Vagina (tissue), 2 donors: Measurements from ENCODE around the gene TP53I13. TPM values are rescaled to one million over a fixed set of nuclear protein-coding genes. Genes with fewer than 3 reads are reported as not detected.

Source experiments
- DNase-seq, 2 donors: peaks; one replicate each; pipeline ENCODE4 v3.0.0-alpha.2; 2017; ENCODE audit errors: extremely low spot score in 2 of 2
- H3K27ac ChIP-seq: fragments of 200-600 bp; sonication (generic); one replicate; pipeline ENCODE4 v1.5.1; 2019
- H3K27me3 ChIP-seq: fragments of 200-600 bp; sonication (generic); one replicate; pipeline ENCODE4 v1.5.1; 2019
- H3K36me3 ChIP-seq, 2 donors: fragments of 200-600 bp; sonication (generic); one replicate each; pipeline ENCODE4 v1.5.1; 2017 to 2019
- H3K4me1 ChIP-seq: fragments of 200-600 bp; sonication (generic); one replicate; pipeline ENCODE4 v1.5.1; 2019
- H3K4me3 ChIP-seq, 2 donors: fragments of 200-600 bp; sonication (generic); 1 replicate in 1 of 2; 2 replicates in 1 of 2; pipeline ENCODE4 v1.5.1; 2016 to 2019
- H3K9me3 ChIP-seq: fragments of 200-600 bp; sonication (generic); one replicate; pipeline ENCODE4 v1.5.1; 2019
- POLR2A ChIP-seq, 2 donors: fragments of 450-650 bp; IDR thresholded peaks; one replicate each; pipeline ENCODE4 v1.6.1; 2017; ENCODE audit warnings: antibody characterized with exemption in 2 of 2, mild to moderate bottlenecking in 2 of 2, moderate library complexity in 2 of 2
- POLR2AphosphoS5 ChIP-seq, 2 donors: sonication (generic); formaldehyde crosslinking; IDR thresholded peaks; one replicate each; pipeline ENCODE4 v1.9.0; 2017; ENCODE audit warnings: antibody characterized with exemption in 2 of 2, mild to moderate bottlenecking in 2 of 2, low read depth in 1 of 2; ENCODE audit not compliant: insufficient read depth in 1 of 2
- intact Hi-C: fragments of 100-400 bp; cut with DNase I; formaldehyde crosslinking; loops from one replicate; pipeline ENCODE4 v1.15.1; 2023
- total RNA-seq: library from RNA; depleted of rRNA; stranded (reverse); fragments of >200 nt; gene quantifications from one replicate; pipeline ENCODE4 v1.2.3, GENCODE V29; 2016
- TF ChIP-seq, protein P1 (sequence below), 3 experiments: fragments of 450-650 bp in 2 of 3; fragments of 200-600 bp in 1 of 3; sonication (generic) in 1 of 3; IDR thresholded peaks; one replicate each; pipeline ENCODE4 v1.5.1; 2017 to 2019; ENCODE audit warnings: antibody characterized with exemption in 3 of 3, mild to moderate bottlenecking in 2 of 3, moderate library complexity in 2 of 3

Gene TP53I13
- total RNA-seq, 1 donor from 2014 or later, result 61.1 TPM

DNA sequence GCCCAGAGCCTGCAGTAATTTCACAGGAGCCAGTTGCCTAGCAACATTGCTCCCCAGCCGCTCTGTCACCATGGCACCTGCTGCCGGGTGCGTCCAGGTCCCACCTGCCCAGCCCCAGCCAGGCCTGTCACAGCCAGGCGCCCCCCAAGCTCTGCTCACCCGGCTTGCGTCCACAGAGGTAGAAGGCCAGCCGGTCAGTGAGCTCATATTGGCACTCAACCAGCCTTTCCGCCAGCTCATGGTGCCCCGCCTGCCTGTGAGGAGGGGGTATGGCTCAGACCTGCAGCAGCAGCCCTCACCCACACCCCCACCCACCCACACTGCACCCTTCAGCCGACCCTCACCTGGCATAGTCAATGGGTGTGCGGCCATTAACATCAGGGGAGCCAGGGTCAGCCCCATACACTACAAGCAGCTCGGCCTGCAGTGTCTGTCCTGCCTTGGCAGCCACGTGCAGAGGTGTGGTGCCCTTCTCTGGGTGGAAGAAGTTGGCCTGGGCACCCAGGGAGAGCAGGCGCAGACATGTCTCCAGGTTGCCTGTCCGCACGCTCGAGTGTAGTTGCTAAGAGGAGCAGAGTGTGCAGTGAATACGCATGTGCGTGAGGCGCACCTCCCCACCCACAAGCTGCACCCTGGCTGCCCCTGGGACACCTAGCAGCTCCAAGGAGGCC, 13.2 kb downstream of the TP53I13 start:
- no peak for DNase-seq

DNA sequence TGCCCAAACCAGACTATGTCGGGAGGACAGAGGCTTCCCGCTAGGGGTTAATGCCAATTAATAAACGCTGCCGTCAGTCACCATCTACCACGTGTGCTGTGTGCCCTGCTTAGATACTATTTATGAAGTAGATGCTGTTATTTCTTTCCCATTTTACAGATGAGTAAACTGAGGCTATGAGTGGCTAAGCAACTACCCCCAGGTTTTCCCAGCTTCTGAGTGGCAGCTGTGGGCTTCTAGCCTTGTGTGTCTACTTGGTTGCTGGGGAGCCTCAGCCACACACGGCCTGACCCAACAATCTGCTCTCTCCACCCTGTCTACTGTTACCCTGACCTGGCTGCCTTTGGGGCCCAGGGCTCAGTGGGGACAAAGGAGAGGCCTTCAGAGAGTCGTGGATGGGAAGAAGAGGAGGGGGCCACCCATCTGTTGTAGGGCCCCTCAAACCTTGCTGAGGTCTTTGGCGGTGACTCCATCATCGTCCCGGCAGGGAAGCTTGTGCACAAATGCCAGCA, 13.8 kb downstream of the TP53I13 start:
- TF ChIP-seq POLR2A (IDR thresholded peaks at IDR 0.05), result no peak
- TF ChIP-seq, protein P1, sequence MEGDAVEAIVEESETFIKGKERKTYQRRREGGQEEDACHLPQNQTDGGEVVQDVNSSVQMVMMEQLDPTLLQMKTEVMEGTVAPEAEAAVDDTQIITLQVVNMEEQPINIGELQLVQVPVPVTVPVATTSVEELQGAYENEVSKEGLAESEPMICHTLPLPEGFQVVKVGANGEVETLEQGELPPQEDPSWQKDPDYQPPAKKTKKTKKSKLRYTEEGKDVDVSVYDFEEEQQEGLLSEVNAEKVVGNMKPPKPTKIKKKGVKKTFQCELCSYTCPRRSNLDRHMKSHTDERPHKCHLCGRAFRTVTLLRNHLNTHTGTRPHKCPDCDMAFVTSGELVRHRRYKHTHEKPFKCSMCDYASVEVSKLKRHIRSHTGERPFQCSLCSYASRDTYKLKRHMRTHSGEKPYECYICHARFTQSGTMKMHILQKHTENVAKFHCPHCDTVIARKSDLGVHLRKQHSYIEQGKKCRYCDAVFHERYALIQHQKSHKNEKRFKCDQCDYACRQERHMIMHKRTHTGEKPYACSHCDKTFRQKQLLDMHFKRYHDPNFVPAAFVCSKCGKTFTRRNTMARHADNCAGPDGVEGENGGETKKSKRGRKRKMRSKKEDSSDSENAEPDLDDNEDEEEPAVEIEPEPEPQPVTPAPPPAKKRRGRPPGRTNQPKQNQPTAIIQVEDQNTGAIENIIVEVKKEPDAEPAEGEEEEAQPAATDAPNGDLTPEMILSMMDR (IDR thresholded peaks at IDR 0.05), result no peak
- no peak for TF ChIP-seq POLR2AphosphoS5 (IDR thresholded peaks at IDR 0.05; ENCODE audit: insufficient read depth in 1 of 2, low read depth in 1 of 2)

More for the DNA sequence above, 13.2 kb downstream of the TP53I13 start:
- no peak overlapping the region for H3K4me3 ChIP-seq
- peaks cover 0 to 11% of the 10 kb centered on the region in 2 donors for H3K36me3 ChIP-seq
- H3K9me3 ChIP-seq, result no peaks in the 10 kb centered on the region
- intact Hi-C loops, result loop anchor here (5.0 to 10.0 kb wide), 2 partner anchors 36 to 353 kb away; partner anchors contain the start of gene SSH2
- peak in 1 of 2 donors; percentile 26 for TF ChIP-seq POLR2AphosphoS5 (IDR thresholded peaks at IDR 0.05; ENCODE audit: insufficient read depth in 1 of 2, low read depth in 1 of 2)
- TF ChIP-seq, protein P1 (IDR thresholded peaks at IDR 0.05), result no peak
- H3K27me3 ChIP-seq, result no peaks in the 10 kb centered on the region
- peaks cover 64% of the 10 kb centered on the region for H3K4me1 ChIP-seq
- H3K27ac ChIP-seq, result peak overlapping the region; percentile 19

DNA sequence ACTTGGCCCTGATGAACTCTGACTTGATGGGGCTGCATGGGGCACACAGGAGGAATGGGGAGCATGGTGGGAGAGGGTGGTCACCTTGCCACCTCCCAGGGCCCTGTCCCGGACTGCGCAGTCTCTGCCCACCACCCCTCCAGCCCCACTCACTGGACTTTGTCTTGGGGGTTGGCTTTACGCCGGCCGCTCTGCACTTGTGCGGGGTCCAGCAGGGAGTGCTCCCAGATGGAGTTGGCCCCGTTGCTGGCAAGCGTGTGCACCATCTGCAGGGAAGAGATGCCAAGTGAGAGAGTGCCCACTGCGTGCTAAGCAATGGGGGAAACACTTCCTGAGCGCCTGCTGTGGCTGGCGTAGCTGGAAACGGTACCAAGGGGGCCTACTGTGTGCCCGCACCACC, 14.3 kb downstream of the TP53I13 start:
- Histone ChIP-seq H3K4me3 (no peak overlapping the region), H3K9me3 (no peaks in the 10 kb centered on the region), H3K36me3 (peaks cover 0 to 9% of the 10 kb centered on the region in 2 donors), H3K27me3 (no peaks in the 10 kb centered on the region), H3K27ac (no peak overlapping the region), H3K4me1 (peaks cover 67% of the 10 kb centered on the region)
- TF ChIP-seq POLR2A (IDR thresholded peaks at IDR 0.05) (no peak), POLR2AphosphoS5 (IDR thresholded peaks at IDR 0.05; ENCODE audit: insufficient read depth in 1 of 2, low read depth in 1 of 2) (no peak)
- TF ChIP-seq, protein P1 (IDR thresholded peaks at IDR 0.05), result no peak
- intact Hi-C loops, result loop anchor here (5.0 to 10.0 kb wide), 2 partner anchors 35 to 352 kb away; partner anchors contain the start of gene SSH2
- DNase-seq, result no peak

More for the DNA sequence above, 13.8 kb downstream of the TP53I13 start:
- intact Hi-C loops, result loop anchor here (5.0 to 10.0 kb wide), 2 partner anchors 35 to 352 kb away; partner anchors contain the start of gene SSH2
- no peak overlapping the region for H3K4me3 ChIP-seq
- no peak overlapping the region for H3K27ac ChIP-seq
- peaks cover 0 to 9% of the 10 kb centered on the region in 2 donors for H3K36me3 ChIP-seq
- H3K4me1 ChIP-seq, result peaks cover 67% of the 10 kb centered on the region
- DNase-seq, result no peak
- H3K27me3 ChIP-seq, result no peaks in the 10 kb centered on the region
- H3K9me3 ChIP-seq, result no peaks in the 10 kb centered on the region

DNA sequence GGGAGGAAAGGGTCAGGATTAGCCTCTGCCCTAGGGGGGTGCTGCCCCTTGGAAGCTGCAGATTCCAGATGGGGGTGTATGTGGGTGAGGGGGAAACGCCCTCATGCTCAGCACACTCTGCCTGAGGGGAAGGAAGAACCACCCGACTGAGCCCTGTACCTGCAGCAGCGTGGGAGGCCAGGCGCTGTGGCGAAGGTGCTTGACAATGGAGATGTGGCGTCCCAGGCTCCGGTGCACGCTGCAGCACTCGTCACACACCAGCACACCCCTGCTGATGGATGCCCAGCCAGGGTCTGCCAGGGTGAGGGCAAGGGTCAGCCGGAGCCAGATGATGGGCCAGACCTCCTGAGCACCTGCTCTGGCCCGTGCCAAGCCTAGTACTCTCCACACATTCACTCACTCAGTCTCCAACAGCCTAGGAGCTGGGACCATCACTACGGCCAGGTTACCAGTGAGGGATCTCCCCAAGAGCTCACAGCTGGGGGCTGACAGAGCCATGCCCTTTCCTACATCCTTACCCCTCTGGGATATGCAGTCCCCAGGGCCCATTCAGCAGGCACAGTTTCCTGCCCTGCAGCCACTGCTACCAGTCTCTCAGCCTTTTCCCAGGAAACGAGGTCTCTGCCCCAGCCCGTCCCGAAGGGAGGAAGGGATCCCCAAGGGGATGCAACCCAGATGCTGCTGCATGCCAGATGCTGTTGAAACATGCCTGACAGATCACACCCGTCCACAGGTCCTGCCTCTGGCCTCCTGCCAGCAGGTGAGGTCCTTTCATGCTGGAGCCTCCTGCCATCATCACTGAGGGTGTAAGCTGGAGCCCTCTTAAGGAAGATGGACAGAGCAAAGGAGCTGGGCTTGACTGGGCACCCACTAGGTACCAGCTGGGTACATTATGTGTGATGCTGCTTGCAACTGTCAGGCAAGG, 15.1 kb downstream of the TP53I13 start:
- intact Hi-C loops, result loop anchor here (5.0 to 10.0 kb wide), 2 partner anchors 34 to 351 kb away; partner anchors contain the start of gene SSH2
- H3K9me3 ChIP-seq, result no peaks in the 10 kb centered on the region
- DNase-seq, result no peak
- H3K27ac ChIP-seq, result no peak overlapping the region
- H3K27me3 ChIP-seq, result no peaks in the 10 kb centered on the region
- no peak for TF ChIP-seq POLR2A (IDR thresholded peaks at IDR 0.05)
- TF ChIP-seq, protein P1 (IDR thresholded peaks at IDR 0.05), result no peak
- TF ChIP-seq POLR2AphosphoS5 (IDR thresholded peaks at IDR 0.05; ENCODE audit: insufficient read depth in 1 of 2, low read depth in 1 of 2), result no peak
- peaks cover 70% of the 10 kb centered on the region for H3K4me1 ChIP-seq
- no peak overlapping the region for H3K4me3 ChIP-seq
- H3K36me3 ChIP-seq, result peaks cover 0 to 9% of the 10 kb centered on the region in 2 donors
